Adrenal gland (tissue), 12 donors: ENCODE data around the gene ADSS1. TPM values are rescaled to one million over a fixed set of nuclear protein-coding genes. Genes with fewer than 3 reads are reported as not detected.

Experiments used
- DNase-seq, 7 donors: peaks; one replicate each; pipeline ENCODE4 v3.0.0-alpha.2; 2019 to 2020
- H3K27ac ChIP-seq, 5 donors: fragments of 200-600 bp; sonication (generic) in 4 of 5; 1 replicate in 3 of 5; 2 replicates in 2 of 5; pipeline versions ENCODE4 v1.5.1 to v1.8.0; 2016 to 2020; ENCODE audit warnings: mild to moderate bottlenecking in 1 of 5
- H3K27me3 ChIP-seq: fragments of 200-600 bp; 2 replicates; pipeline ENCODE4 v1.8.0; 2021
- H3K36me3 ChIP-seq, 2 donors: fragments of 200-600 bp; replicated peaks in 1 of 2; 1 replicate in 1 of 2; 2 replicates in 1 of 2; pipeline versions ENCODE4 v1.5.1 to v1.8.0; 2018 to 2022
- H3K4me1 ChIP-seq, 2 donors: fragments of 200-600 bp; replicated peaks in 1 of 2; 1 replicate in 1 of 2; 2 replicates in 1 of 2; pipeline versions ENCODE4 v1.5.1 to v1.8.0; 2018 to 2021
- H3K4me3 ChIP-seq, 4 donors: fragments of 200-600 bp; sonication (generic) in 3 of 4; one replicate each; pipeline ENCODE4 v1.5.1; 2016 to 2018
- H3K9me3 ChIP-seq, 3 donors: fragments of 200-600 bp; sonication (generic) in 1 of 3; replicated peaks in 1 of 3; 1 replicate in 2 of 3; 2 replicates in 1 of 3; pipeline versions ENCODE4 v1.5.1 to v1.8.0; 2016 to 2021
- CTCF ChIP-seq, 6 experiments: fragments of 450-650 bp in 4 of 6; fragments of 200-600 bp in 2 of 6; sonication (generic) in 1 of 6; IDR thresholded peaks; 1 replicate in 5 of 6; 2 replicates in 1 of 6; pipeline versions ENCODE4 v1.5.1 to v1.8.0; 2016 to 2021; ENCODE audit warnings: antibody characterized with exemption in 6 of 6, mild to moderate bottlenecking in 2 of 6, moderate library complexity in 1 of 6
- POLR2A ChIP-seq, 2 donors: fragments of 450-650 bp; IDR thresholded peaks; one replicate each; pipeline ENCODE4 v1.6.1; 2017; ENCODE audit warnings: antibody characterized with exemption in 2 of 2, mild to moderate bottlenecking in 2 of 2, moderate library complexity in 1 of 2
- WGBS, 4 donors: extraction: QIAGEN DNeasy Blood & Tissue Kit in 2 of 4; methylation state at CpG; one replicate each; pipeline versions ENCODE4 v1.1.5 to v1.1.7; 2013 to 2017; 5-methylcytosine and 5-hydroxymethylcytosine counted together
- intact Hi-C, 2 donors: fragments of 100-400 bp; cut with DNase I; formaldehyde crosslinking; loops; one replicate each; pipeline versions ENCODE4 v1.14.1 to v1.15.0; 2022 to 2023
- polyA plus RNA-seq, 3 donors: library from polyadenylated mRNA; stranded (reverse); fragments of 200-250 nt in 2 of 3; fragments of 350-450 nt in 1 of 3; fragmentation: Illumina TruSeq in 1 of 3; extraction: RNeasy Lipid Tissue Mini Kit (QIAGEN cat#74804) in 1 of 3; gene quantifications; one replicate each; pipeline ENCODE4 v1.2.3, GENCODE V29; 2013 to 2014
- total RNA-seq, 9 donors: library from RNA; depleted of rRNA in 4 of 9; stranded (reverse); fragments of >200 nt in 4 of 9; fragments of 120-200 nt in 1 of 9; fragmentation: NEBNext Ultra II Directional in 1 of 9; extraction: Animal tissue kit (Norgen Biotek cat#: 25700) in 1 of 9; gene quantifications; one replicate each; pipeline versions ENCODE4 v1.1.0 to v1.2.4, GENCODE V29; 2013 to 2023
- donor health status: healthy with polysubstance abuse.
- donor health status: Bipolar disorder and iron deficiency.
- donor health status: DM: yes; HTN: yes; CAD: no.
- donor health status: DM: no; HTN: no; CAD: no.
- donor health status: DM: no; HTN: no; CAD: no.
- donor health status: DM: yes; HTN: yes; CAD: no.

ADSS1 gene
- total and polyA plus RNA-seq, 12 donors, result 4.0 to 39.1 (median 16.9) TPM

GRCh38 chr14:104710071-104710735 lies 13.8 kb upstream of the ADSS1 start:
- WGBS, 4 donors, result 90 to 91% (median 91%) methylated on average over 17 to 34 of the region's 34 CpGs
- Histone ChIP-seq H3K36me3 (peaks cover 0 to 64% of the 10 kb centered on the region in 2 donors), H3K4me1 (no peaks in the 10 kb centered on the region), H3K4me3 (no peak overlapping the region), H3K27me3 (no peaks in the 10 kb centered on the region), H3K27ac (no peak overlapping the region), H3K9me3 (no peaks in the 10 kb centered on the region)
- intact Hi-C loops, result no loop called here
- TF ChIP-seq CTCF (IDR thresholded peaks at IDR 0.05), result no peak
- no peak for DNase-seq

DNA sequence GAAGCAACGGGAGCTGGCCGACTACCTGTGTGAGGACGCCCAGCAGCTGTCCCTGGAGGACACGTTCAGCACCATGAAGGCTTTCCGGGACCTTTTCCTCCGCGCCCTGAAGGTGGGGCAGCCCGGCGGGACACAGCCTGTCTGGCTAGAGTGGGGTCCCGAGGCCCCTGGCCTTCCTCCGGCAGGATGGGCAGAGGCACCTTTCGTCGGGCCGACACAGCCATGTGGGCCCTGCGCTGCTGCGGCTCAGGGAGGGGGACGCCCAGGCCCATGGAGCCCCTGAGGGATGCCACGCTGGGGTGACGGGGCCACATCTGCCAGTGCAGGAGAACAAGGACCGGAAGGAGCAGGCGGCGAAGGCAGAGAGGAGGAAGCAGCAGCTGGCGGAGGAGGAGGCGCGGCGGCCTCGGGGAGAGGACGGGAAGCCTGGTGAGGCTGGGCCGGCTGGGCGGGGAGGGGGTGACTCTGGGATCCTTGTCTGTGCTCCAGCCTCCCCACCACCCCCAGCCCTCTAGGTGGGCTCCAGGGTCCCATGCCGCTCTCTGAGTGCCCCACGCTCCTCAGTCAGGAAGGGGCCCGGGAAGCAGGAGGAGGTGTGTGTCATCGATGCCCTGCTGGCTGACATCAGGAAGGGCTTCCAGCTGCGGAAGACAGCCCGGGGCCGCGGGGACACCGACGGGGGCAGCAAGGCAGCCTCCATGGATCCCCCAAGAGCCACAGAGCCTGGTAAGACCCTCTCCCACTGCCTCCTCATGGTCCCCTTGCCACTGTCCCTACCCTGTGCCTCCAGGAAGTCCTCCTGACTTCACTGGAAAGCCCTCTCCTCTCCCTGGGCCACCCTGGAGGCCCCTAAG lies 10.9 kb upstream of the ADSS1 start:
- TF ChIP-seq CTCF (IDR thresholded peaks at IDR 0.05) (no peak), POLR2A (IDR thresholded peaks at IDR 0.05) (no peak)
- intact Hi-C loops, result no loop called here
- Histone ChIP-seq H3K9me3 (no peaks in the 10 kb centered on the region), H3K27me3 (no peaks in the 10 kb centered on the region), H3K36me3 (peaks cover 0 to 68% of the 10 kb centered on the region in 2 donors), H3K4me3 (no peak overlapping the region), H3K27ac (no peak overlapping the region), H3K4me1 (no peaks in the 10 kb centered on the region)
- WGBS, 4 donors, result 91 to 93% (median 92%) methylated on average over 17 to 40 of the region's 40 CpGs
- DNase-seq, result no peak

DNA sequence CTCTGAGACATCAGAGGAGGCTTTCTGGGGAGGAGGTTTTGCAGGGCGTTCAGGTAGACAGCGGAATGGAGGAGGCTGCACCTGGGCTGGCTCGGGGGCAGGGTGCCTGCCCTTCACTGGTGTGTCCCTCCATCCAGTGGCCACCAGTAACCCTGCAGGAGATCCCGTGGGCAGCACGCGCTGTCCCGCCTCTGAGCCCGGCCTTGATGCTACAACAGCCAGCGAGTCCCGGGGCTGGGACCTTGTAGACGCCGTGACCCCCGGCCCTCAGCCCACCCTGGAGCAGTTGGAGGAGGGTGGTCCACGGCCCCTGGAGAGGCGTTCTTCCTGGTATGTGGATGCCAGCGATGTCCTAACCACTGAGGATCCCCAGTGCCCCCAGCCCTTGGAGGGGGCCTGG lies 10.0 kb upstream of the ADSS1 start:
- Histone ChIP-seq H3K27ac (no peak overlapping the region), H3K4me3 (no peak overlapping the region), H3K9me3 (no peaks in the 10 kb centered on the region), H3K4me1 (no peaks in the 10 kb centered on the region), H3K27me3 (no peaks in the 10 kb centered on the region), H3K36me3 (peaks cover 0 to 73% of the 10 kb centered on the region in 2 donors)
- DNase-seq, result no peak
- TF ChIP-seq CTCF (IDR thresholded peaks at IDR 0.05) (no peak), POLR2A (IDR thresholded peaks at IDR 0.05) (no peak)
- WGBS, 4 donors, result 92 to 96% (median 95%) methylated on average over 5 to 16 of the region's 16 CpGs
- intact Hi-C loops, result no loop called here

DNA sequence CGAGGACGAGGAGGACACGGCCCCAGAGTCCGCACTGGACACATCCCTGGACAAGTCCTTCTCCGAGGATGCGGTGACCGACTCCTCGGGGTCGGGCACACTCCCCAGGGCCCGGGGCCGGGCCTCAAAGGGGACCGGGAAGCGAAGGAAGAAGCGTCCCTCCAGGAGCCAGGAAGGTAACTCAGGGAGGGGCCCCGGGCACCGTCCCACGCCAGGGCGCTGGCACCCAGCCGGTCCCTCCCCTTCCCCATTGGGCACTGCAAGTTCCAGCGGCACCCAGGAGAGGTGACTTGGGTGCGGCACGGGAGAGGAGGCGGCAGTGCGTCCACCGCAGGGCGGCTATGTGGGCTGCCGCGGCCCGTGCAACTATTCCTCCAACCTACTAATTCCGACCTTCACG lies 9.3 kb upstream of the ADSS1 start:
- Histone ChIP-seq H3K27me3 (no peaks in the 10 kb centered on the region), H3K27ac (no peak overlapping the region), H3K4me1 (no peaks in the 10 kb centered on the region), H3K9me3 (no peaks in the 10 kb centered on the region), H3K4me3 (no peak overlapping the region), H3K36me3 (peaks cover 0 to 76% of the 10 kb centered on the region in 2 donors)
- no peak for TF ChIP-seq POLR2A (IDR thresholded peaks at IDR 0.05)
- TF ChIP-seq CTCF (IDR thresholded peaks at IDR 0.05), result no peak
- intact Hi-C loops, result no loop called here
- 96 to 97% (median 96%) methylated on average over 10 to 31 of the region's 31 CpGs for WGBS, 4 donors
- no peak for DNase-seq
